Measurements from ENCODE around the gene FERMT3. TPM values are rescaled to one million over a fixed set of nuclear protein-coding genes. Genes with fewer than 3 reads are reported as not detected.

The FERMT3 gene
- total RNA-seq, 1 experiment from 2014 or later, result 10.6 TPM

DNA sequence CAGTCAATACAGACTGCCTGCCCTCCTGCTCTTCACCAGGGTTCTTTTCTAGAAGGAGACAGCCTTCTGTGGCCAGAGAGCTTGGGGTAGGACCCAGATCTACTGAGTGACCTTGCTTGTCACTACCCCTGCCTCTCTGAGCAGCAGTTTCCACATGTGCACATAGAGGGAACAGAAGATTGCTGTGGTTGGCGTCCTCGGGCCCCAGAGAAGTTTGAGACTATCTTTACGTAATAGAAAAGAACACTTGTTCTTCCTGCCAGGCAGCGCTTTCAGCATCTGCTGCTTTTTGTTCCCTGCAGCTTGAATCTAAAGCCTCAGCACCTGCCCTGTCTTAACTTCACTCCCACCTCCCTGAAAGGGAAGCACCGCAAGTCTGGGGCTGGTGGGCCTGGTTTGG lies 32.5 kb downstream of the FERMT3 start:
- no peak overlapping the region for H3K56ac ChIP-seq (ENCODE audit: insufficient read length, low read depth, low read length)
- no peak overlapping the region for H2BK12ac ChIP-seq (ENCODE audit: insufficient read length, low read depth, low read length)
- no peak overlapping the region for H2BK120ac ChIP-seq (ENCODE audit: low read depth, low read length, poor library complexity, severe bottlenecking)
- no peak for DNase-seq
- no peak overlapping the region for H3K4me2 ChIP-seq (ENCODE audit: insufficient read depth, insufficient read length, low read length)
- H3K23ac ChIP-seq (ENCODE audit: insufficient read length, low read depth, low read length), result no peak overlapping the region
- H3K9me3 Mint-ChIP-seq, result no peaks in the 10 kb centered on the region
- no peaks in the 10 kb centered on the region for H4K20me1 ChIP-seq (ENCODE audit: control insufficient read depth, insufficient read depth, insufficient read length)
- H3K9ac ChIP-seq (ENCODE audit: extremely low read depth, insufficient read length, low read length), result no peak overlapping the region
- no peak overlapping the region for H4K91ac ChIP-seq (ENCODE audit: insufficient read length, low read depth, low read length)
- no peak overlapping the region for H4K8ac ChIP-seq (replicated peaks; ENCODE audit: insufficient read length, low read depth, low read length)
- H2AK5ac ChIP-seq (ENCODE audit: insufficient read length, low read length), result no peak overlapping the region
- H2BK15ac ChIP-seq (ENCODE audit: low read depth, low read length), result no peak overlapping the region
- H3K14ac ChIP-seq (ENCODE audit: insufficient read depth, low read length), result no peak overlapping the region
- no peaks in the 10 kb centered on the region for H3K4me1 ChIP-seq (ENCODE audit: insufficient read depth, low read length)
- peaks cover 10 to 40% (median 23%) of the 10 kb centered on the region in 3 experiments for H3K36me3 Mint-ChIP-seq (ENCODE audit: insufficient read depth in 1 of 3, low read depth in 3 of 3)
- H3K79me2 ChIP-seq (ENCODE audit: insufficient read depth, low read length), result peaks cover 2% of the 10 kb centered on the region; the same call in 1 of the 2 replicates
- no CpG with 5 or more reads among the region's 5 CpGs for WGBS (ENCODE audit: extremely low coverage, insufficient read length, low lambda C conversion rate)
- peak overlapping the region in 1 of 2 experiments; percentile 26; a peak in 1 of 5 replicates for H3K4me3 Mint-ChIP-seq
- no peak overlapping the region for H3K27ac ChIP-seq (ENCODE audit: insufficient read length, low read depth, low read length)
- no peak overlapping the region for H3K4ac ChIP-seq (ENCODE audit: low read depth, low read length)
- H3K23me2 ChIP-seq (ENCODE audit: insufficient read length, low read depth, low read length, poor library complexity, severe bottlenecking), result peaks cover 12% of the 10 kb centered on the region
- no peaks in the 10 kb centered on the region for H3K27me3 Mint-ChIP-seq (ENCODE audit: low read depth)
- H3K9me3 ChIP-seq (ENCODE audit: control insufficient read depth, low read depth, low read length), result no peaks in the 10 kb centered on the region
- no peak overlapping the region for H3T11ph ChIP-seq (ENCODE audit: low read length)
- no peak overlapping the region for H2BK20ac ChIP-seq (ENCODE audit: low read depth, low read length, poor library complexity, severe bottlenecking)
- no peak overlapping the region for H3K18ac ChIP-seq (ENCODE audit: insufficient read length, low read depth, low read length)
- H3K4me1 Mint-ChIP-seq, result peaks cover 28 to 30% of the 10 kb centered on the region in 2 experiments
- TF ChIP-seq, protein P1, sequence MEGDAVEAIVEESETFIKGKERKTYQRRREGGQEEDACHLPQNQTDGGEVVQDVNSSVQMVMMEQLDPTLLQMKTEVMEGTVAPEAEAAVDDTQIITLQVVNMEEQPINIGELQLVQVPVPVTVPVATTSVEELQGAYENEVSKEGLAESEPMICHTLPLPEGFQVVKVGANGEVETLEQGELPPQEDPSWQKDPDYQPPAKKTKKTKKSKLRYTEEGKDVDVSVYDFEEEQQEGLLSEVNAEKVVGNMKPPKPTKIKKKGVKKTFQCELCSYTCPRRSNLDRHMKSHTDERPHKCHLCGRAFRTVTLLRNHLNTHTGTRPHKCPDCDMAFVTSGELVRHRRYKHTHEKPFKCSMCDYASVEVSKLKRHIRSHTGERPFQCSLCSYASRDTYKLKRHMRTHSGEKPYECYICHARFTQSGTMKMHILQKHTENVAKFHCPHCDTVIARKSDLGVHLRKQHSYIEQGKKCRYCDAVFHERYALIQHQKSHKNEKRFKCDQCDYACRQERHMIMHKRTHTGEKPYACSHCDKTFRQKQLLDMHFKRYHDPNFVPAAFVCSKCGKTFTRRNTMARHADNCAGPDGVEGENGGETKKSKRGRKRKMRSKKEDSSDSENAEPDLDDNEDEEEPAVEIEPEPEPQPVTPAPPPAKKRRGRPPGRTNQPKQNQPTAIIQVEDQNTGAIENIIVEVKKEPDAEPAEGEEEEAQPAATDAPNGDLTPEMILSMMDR (conservative IDR thresholded peaks at IDR 0.05), result no peak
- no peak overlapping the region for H4K5ac ChIP-seq (ENCODE audit: insufficient read length, low read depth, low read length)
- H3K79me1 ChIP-seq (ENCODE audit: insufficient read depth, low read depth, low read length, poor library complexity, severe bottlenecking), result no peaks in the 10 kb centered on the region
- H3K27ac Mint-ChIP-seq, result no peak overlapping the region
- H2BK5ac ChIP-seq (ENCODE audit: insufficient read length, low read length), result no peak overlapping the region
- H3K27me3 ChIP-seq (ENCODE audit: insufficient read depth, low read length), result no peaks in the 10 kb centered on the region
- no peak overlapping the region for H2AFZ ChIP-seq (ENCODE audit: low read length)
